Loucy (cell line): Measurements from ENCODE around the gene RANBP9.

ENCODE experiments used
- EZH2phosphoT487 ChIP-seq: fragments of 200-600 bp; IDR thresholded peaks from 2 replicates; pipeline ENCODE4 v1.6.1; 2018; ENCODE audit warnings: antibody characterized with exemption, mild to moderate bottlenecking, moderate library complexity, borderline replicate concordance
- TF ChIP-seq, protein P1 (sequence below): fragments of 200-600 bp; sonication (generic); conservative IDR thresholded peaks from 2 replicates; pipeline ENCODE4 v1.5.1; 2014; ENCODE audit warnings: mild to moderate bottlenecking, antibody characterized with exemption, low read length

- TF ChIP-seq, protein P1, sequence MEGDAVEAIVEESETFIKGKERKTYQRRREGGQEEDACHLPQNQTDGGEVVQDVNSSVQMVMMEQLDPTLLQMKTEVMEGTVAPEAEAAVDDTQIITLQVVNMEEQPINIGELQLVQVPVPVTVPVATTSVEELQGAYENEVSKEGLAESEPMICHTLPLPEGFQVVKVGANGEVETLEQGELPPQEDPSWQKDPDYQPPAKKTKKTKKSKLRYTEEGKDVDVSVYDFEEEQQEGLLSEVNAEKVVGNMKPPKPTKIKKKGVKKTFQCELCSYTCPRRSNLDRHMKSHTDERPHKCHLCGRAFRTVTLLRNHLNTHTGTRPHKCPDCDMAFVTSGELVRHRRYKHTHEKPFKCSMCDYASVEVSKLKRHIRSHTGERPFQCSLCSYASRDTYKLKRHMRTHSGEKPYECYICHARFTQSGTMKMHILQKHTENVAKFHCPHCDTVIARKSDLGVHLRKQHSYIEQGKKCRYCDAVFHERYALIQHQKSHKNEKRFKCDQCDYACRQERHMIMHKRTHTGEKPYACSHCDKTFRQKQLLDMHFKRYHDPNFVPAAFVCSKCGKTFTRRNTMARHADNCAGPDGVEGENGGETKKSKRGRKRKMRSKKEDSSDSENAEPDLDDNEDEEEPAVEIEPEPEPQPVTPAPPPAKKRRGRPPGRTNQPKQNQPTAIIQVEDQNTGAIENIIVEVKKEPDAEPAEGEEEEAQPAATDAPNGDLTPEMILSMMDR = no peak
- no peak for TF ChIP-seq EZH2phosphoT487
These were observed 38.7 kb downstream of the RANBP9 start for GRCh38 chr6:13672904-13673303.
